Measurements from ENCODE around the gene SLC51A.
"Not testable (repeated sequence)": the region's sequence is repeated elsewhere in the genome, so short reads cannot be mapped to it uniquely, and the experiment has no call there.

Gene SLC51A

GRCh38 chr3:196179380-196180308 is 36.7 kb upstream of the SLC51A start:
- Histone ChIP-seq H3K27ac (peak overlapping the region; percentile 31), H3K4me1 (ENCODE audit: control insufficient read depth in 1 of 2, insufficient read depth in 1 of 2, low read depth in 1 of 2, low read length in 1 of 2) (peaks cover 11 to 14% of the 10 kb centered on the region in 2 experiments), H3K27me3 (no peaks in the 10 kb centered on the region), H3K36me3 (no peaks in the 10 kb centered on the region), H3K9me3 (no peaks in the 10 kb centered on the region), H3K4me3 (ENCODE audit: low read depth in 1 of 2, low read length in 1 of 2) (peak overlapping the region; percentile 35 to 39)
- TF ChIP-seq CTCF (IDR thresholded peaks at IDR 0.05): no peak

- Histone ChIP-seq H3K4me3 (ENCODE audit: low read depth in 1 of 2, low read length in 1 of 2) (peak overlapping the region; percentile 35 to 39), H3K4me1 (ENCODE audit: control insufficient read depth in 1 of 2, insufficient read depth in 1 of 2, low read depth in 1 of 2, low read length in 1 of 2) (peaks cover 11 to 14% of the 10 kb centered on the region in 2 experiments), H3K36me3 (no peaks in the 10 kb centered on the region), H3K27me3 (no peaks in the 10 kb centered on the region), H3K27ac (no peak overlapping the region), H3K9me3 (no peaks in the 10 kb centered on the region)
- TF ChIP-seq CTCF (IDR thresholded peaks at IDR 0.05): no peak
Measured at GRCh38 chr3:196180346-196180745, 36.0 kb upstream of the SLC51A start.

- H3K4me1 ChIP-seq (ENCODE audit: control insufficient read depth in 1 of 2, insufficient read depth in 1 of 2, low read depth in 1 of 2, low read length in 1 of 2): peaks cover 11 to 14% of the 10 kb centered on the region in 2 experiments
- no peak for TF ChIP-seq CTCF (IDR thresholded peaks at IDR 0.05)
- no peaks in the 10 kb centered on the region for H3K27me3 ChIP-seq
- H3K4me3 ChIP-seq (ENCODE audit: low read depth in 1 of 2, low read length in 1 of 2): no peak overlapping the region
- no peak overlapping the region for H3K27ac ChIP-seq
- no peaks in the 10 kb centered on the region for H3K36me3 ChIP-seq
- H3K9me3 ChIP-seq: no peaks in the 10 kb centered on the region
Measured at GRCh38 chr3:196181127-196181546, 35.2 kb upstream of the SLC51A start.

GRCh38 chr3:196184169-196184432 is 32.2 kb upstream of the SLC51A start:
- not testable (repeated sequence) for H3K27me3 ChIP-seq; H3K27ac ChIP-seq; H3K36me3 ChIP-seq; H3K9me3 ChIP-seq; H3K4me3 ChIP-seq (ENCODE audit: low read depth in 1 of 2, low read length in 1 of 2)
- peaks cover 18 to 22% of the 10 kb centered on the region in 2 experiments for H3K4me1 ChIP-seq (ENCODE audit: control insufficient read depth in 1 of 2, insufficient read depth in 1 of 2, low read depth in 1 of 2, low read length in 1 of 2)

- no peaks in the 10 kb centered on the region for H3K27me3 ChIP-seq
- H3K9me3 ChIP-seq: no peaks in the 10 kb centered on the region
- H3K4me3 ChIP-seq (ENCODE audit: low read depth in 1 of 2, low read length in 1 of 2): no peak overlapping the region
- no peak overlapping the region for H3K27ac ChIP-seq
- H3K36me3 ChIP-seq: no peaks in the 10 kb centered on the region
- TF ChIP-seq CTCF (IDR thresholded peaks at IDR 0.05): no peak
- peaks cover 11 to 14% of the 10 kb centered on the region in 2 experiments for H3K4me1 ChIP-seq (ENCODE audit: control insufficient read depth in 1 of 2, insufficient read depth in 1 of 2, low read depth in 1 of 2, low read length in 1 of 2)
Measured at GRCh38 chr3:196184881-196185280, 31.5 kb upstream of the SLC51A start.
